OCI-LY1 (cell line): Measurements from ENCODE around the gene LRRC51.

Source experiments
- H2AFZ ChIP-seq: fragments of 200-600 bp; sonication (generic), shearing (Covaris generic); 2 replicates; pipeline ENCODE4 v1.6.0; 2014; ENCODE audit warnings: antibody characterized with exemption, mild to moderate bottlenecking, low read length
- H3F3A ChIP-seq: fragments of 200-600 bp; sonication (generic), shearing (Covaris generic); 2 replicates; pipeline ENCODE4 v1.6.0; 2014; ENCODE audit warnings: mild to moderate bottlenecking, antibody characterized with exemption, low read length, moderate library complexity; ENCODE audit not compliant: insufficient read depth
- H3K27ac ChIP-seq: fragments of 200-600 bp; sonication (generic); 2 replicates; pipeline ENCODE4 v1.5.1; 2014; ENCODE audit warnings: low read length, mixed run types, mild to moderate bottlenecking, low read depth; ENCODE audit not compliant: poor library complexity, severe bottlenecking
- H3K27me3 ChIP-seq: fragments of 200-600 bp; sonication (generic); 2 replicates; pipeline ENCODE4 v1.6.0; 2014; ENCODE audit warnings: antibody characterized with exemption, mild to moderate bottlenecking, low read length, moderate library complexity; ENCODE audit not compliant: insufficient read depth
- H3K36me3 ChIP-seq: fragments of 200-600 bp; sonication (generic); 2 replicates; pipeline ENCODE4 v1.6.1; 2014; ENCODE audit warnings: mild to moderate bottlenecking, antibody characterized with exemption, low read length, moderate library complexity, mixed read lengths; ENCODE audit not compliant: insufficient read depth
- H3K4me1 ChIP-seq: fragments of 200-600 bp; sonication (generic); 2 replicates; pipeline ENCODE4 v1.5.1; 2014; ENCODE audit warnings: mild to moderate bottlenecking, low read length, moderate library complexity; ENCODE audit not compliant: insufficient read depth, severe bottlenecking
- H3K4me2 ChIP-seq: fragments of 200-600 bp; sonication (generic), shearing (Covaris generic); 2 replicates; pipeline ENCODE4 v1.6.1; 2014; ENCODE audit warnings: low read length
- H3K4me3 ChIP-seq: fragments of 200-600 bp; sonication (generic); 2 replicates; pipeline ENCODE4 v1.5.1; 2014; ENCODE audit warnings: low read length, low read depth, mild to moderate bottlenecking, mixed read lengths; ENCODE audit not compliant: poor library complexity, severe bottlenecking
- H3K79me2 ChIP-seq: fragments of 200-600 bp; shearing (Covaris generic); 2 replicates; pipeline ENCODE4 v1.6.1; 2016; ENCODE audit warnings: mixed run types, low read length, mixed read lengths; ENCODE audit not compliant: insufficient read depth
- H3K9ac ChIP-seq: fragments of 200-600 bp; sonication (generic), shearing (Covaris generic); 2 replicates; pipeline ENCODE4 v1.6.1; 2014; ENCODE audit warnings: mild to moderate bottlenecking, low read length, mixed read lengths
- H3K9me2 ChIP-seq: fragments of 200-600 bp; sonication (generic), shearing (Covaris generic); 2 replicates; pipeline ENCODE4 v1.6.1; 2014; ENCODE audit warnings: low read depth, mild to moderate bottlenecking, low read length, mixed read lengths
- H3K9me3 ChIP-seq: fragments of 200-600 bp; shearing (Covaris generic); 2 replicates; pipeline ENCODE4 v1.6.1; 2014; ENCODE audit warnings: low read length, mixed read lengths
- H4K20me1 ChIP-seq: fragments of 200-600 bp; sonication (generic), shearing (Covaris generic); 2 replicates; pipeline ENCODE4 v1.6.0; 2016; ENCODE audit warnings: mild to moderate bottlenecking, low read length; ENCODE audit not compliant: insufficient read depth
- CTCF ChIP-seq: fragments of 200-600 bp; sonication (generic), shearing (Covaris generic); IDR thresholded peaks from 2 replicates; pipeline ENCODE4 v1.5.1; 2017; ENCODE audit warnings: mild to moderate bottlenecking, antibody characterized with exemption, low read length, moderate library complexity, mixed read lengths
- EZH2 ChIP-seq: fragments of 200-600 bp; sonication (generic), shearing (Covaris generic); IDR thresholded peaks from 2 replicates; pipeline ENCODE4 v1.8.0; 2017; ENCODE audit warnings: borderline replicate concordance, mixed run types, mild to moderate bottlenecking, antibody characterized with exemption, low read length, moderate library complexity, mixed read lengths

LRRC51 gene

GRCh38 chr11:72100462-72100861, 19.8 kb downstream of the LRRC51 start:
- Histone ChIP-seq H3K79me2 (peaks cover 12% of the 10 kb centered on the region), H3K4me1 (peaks cover 23% of the 10 kb centered on the region), H3K36me3 (peaks cover 54% of the 10 kb centered on the region), H3K9me2 (no peaks in the 10 kb centered on the region), H3K27ac (no peak overlapping the region), H3K9ac (no peak overlapping the region), H3K4me2 (0 out of 2 replicates have a peak overlapping the region, but pooled peaks have one; percentile 3), H3F3A (no peaks in the 10 kb centered on the region), H3K9me3 (no peaks in the 10 kb centered on the region), H2AFZ (no peak overlapping the region), H3K27me3 (no peaks in the 10 kb centered on the region), H4K20me1 (no peaks in the 10 kb centered on the region), H3K4me3 (no peak overlapping the region)
- TF ChIP-seq CTCF (no peak), EZH2 (no peak)

DNA sequence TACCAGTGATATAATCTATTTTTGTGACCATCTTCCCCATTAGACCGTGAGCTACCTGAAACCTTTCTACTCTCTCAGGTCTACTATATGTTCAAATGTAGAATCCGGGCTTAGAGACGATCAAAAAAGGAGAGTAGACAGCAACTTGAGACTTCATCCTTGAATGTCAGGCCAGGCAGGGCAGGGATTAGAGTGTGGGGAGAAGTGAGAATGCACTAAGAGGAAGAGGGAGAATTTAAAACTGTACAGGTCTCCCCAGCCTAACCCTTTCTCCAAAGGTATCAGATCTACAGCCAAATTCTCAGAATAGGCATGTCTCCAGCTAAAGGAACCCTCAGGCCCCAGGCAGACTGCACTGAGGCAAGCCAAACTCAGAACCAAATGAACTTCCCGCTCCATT, 21.5 kb downstream of the LRRC51 start:
- H3F3A ChIP-seq = no peaks in the 10 kb centered on the region
- no peaks in the 10 kb centered on the region for H3K9me2 ChIP-seq
- TF ChIP-seq EZH2 (no peak), CTCF (no peak)
- peak overlapping the region; percentile 70 for H3K27ac ChIP-seq
- H3K4me3 ChIP-seq = peak overlapping the region; percentile 82
- no peaks in the 10 kb centered on the region for H3K9me3 ChIP-seq
- peaks cover 12% of the 10 kb centered on the region for H3K79me2 ChIP-seq
- H3K9ac ChIP-seq = peak overlapping the region; percentile 98
- H3K36me3 ChIP-seq = peaks cover 45% of the 10 kb centered on the region
- H2AFZ ChIP-seq = no peak overlapping the region
- H3K4me1 ChIP-seq = peaks cover 23% of the 10 kb centered on the region
- no peaks in the 10 kb centered on the region for H4K20me1 ChIP-seq
- H3K4me2 ChIP-seq = peak overlapping the region; percentile 94
- no peaks in the 10 kb centered on the region for H3K27me3 ChIP-seq

- Histone ChIP-seq H3K4me3 (peak overlapping the region; percentile 82), H3K9me2 (no peaks in the 10 kb centered on the region), H3K4me1 (peaks cover 23% of the 10 kb centered on the region), H2AFZ (no peak overlapping the region), H3K27me3 (no peaks in the 10 kb centered on the region), H3K27ac (peak overlapping the region; percentile 70), H3K79me2 (peaks cover 12% of the 10 kb centered on the region), H3K4me2 (peak overlapping the region; percentile 94), H3F3A (no peaks in the 10 kb centered on the region), H3K36me3 (peaks cover 40% of the 10 kb centered on the region), H3K9ac (peak overlapping the region; percentile 98), H3K9me3 (no peaks in the 10 kb centered on the region), H4K20me1 (no peaks in the 10 kb centered on the region)
- TF ChIP-seq CTCF = no peak
- no peak for TF ChIP-seq EZH2
Observed at GRCh38 chr11:72102631-72102945, 21.9 kb downstream of the LRRC51 start.
